Measurements from ENCODE around the gene COL28A1.

COL28A1 gene

DNA sequence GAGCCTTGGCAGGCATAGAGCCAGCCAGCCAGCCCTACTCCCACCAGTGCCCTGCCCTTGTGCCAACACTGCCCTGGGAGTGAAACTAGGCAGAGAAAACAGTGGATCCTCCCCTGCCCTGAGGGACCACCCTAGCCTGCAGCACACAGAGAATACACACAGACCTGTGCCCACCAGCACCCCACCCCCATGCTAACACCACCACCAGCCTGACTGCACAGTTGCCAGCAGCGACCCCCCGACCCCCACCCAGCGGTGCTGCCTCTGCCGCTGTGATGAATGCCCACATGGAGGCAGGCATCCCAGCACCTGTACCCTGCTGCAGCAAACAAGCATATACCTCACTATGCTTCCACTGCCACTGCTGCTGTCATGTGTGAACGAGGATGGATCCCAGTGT is 21.6 kb upstream of the COL28A1 start:
- no peak for DNase-seq

DNA sequence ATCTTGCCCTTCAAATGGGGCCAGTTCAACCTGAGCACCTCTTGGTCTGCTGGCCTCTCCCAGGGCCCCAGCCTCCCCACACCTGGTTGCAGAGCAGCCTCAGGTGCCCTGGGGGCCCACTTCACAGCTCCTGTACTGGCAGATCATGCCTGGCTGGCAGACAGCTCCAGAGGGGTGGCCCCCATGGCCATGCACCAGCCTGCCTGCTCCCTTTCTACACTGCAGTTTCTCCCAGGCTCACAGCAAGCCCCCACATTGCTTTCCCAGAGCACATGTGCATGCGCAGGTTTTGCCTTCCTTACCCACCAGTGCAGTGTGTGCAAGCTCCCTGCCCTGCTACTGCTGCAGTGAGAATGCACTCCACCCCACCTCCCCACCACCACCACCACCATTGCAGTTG is 21.2 kb upstream of the COL28A1 start:
- DNase-seq = no peak

DNA sequence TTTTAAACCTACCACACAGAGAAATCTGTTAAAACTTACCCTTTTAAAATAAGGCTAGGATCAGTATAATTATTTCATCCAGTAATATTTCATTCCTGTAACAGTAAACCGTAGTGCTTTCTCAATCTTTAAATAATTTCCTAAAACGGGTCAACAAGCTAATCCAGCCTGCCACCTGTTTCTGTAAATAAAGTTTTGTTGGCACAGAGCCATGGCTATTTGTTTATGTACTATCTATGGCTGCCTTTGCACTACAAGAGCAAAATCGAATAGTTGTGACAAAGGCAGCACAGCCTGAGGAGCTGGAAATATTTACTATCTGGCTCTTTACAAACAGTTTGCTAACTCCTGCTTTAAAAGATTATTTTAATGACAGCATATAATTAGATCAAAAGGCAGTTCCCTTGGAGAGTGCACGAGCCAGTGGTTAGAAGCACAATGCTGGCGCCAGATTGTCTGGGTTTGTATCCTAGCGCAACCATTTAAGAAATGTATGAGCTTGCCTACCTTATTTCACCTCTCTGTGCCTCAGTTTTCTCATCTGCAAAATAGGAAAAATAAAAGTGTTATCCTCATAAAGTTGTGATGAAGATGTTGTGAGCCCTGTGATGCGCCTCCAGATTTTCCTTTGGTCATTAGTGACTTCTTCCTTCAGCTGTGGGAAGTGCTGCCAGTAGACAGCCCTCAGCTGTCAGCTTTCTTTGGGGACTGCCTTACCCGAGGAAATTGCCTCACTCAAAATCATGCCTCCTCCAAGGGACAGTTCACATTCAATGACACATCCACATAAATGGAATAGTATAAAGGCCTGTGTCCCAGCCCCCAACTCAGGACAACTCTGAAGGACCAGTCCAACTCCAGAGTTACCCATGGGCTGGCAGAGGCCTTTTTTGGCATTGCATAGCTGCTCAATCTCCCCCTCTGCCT is 19.2 kb upstream of the COL28A1 start:
- no peak for DNase-seq

DNA sequence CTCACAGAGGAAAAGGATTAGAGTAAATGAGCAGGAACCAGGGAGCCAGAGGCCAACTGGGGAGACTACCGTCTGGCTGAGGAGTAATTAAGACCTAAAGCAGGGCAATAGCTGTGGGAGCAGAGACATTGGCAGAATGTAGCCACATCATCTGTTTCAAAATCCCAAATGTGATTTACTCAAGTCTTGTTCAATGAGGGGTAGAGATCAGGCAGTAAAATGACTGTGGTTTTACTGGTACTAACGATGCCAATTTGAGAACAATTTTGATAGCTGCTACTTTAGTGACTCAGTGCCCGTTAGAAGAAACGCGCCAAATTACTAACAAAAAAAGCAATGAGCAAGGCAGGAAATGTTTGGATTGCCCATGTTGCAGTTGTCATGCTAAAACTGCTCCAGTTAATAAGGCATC is 18.4 kb upstream of the COL28A1 start:
- peak; percentile 30 for DNase-seq

DNA sequence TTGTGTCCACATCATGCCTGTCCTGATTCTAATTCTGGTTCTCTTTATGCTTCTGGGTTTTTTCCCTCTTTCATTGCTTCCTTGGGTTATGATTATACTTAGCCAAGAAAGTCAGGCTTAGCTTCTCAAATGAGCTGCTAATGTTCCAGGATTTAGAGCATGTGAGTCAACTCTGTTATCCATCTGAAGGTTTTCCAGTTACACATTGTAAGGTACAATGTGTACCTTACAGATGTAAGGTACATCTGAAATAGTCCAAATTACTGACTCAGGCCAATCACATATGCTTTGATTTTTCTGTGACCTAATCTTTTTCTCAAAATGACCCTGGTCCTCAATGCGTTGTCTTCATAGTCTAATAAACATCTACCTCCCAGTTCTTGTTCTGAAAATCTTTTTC is 17.7 kb upstream of the COL28A1 start:
- no peak for DNase-seq

DNA sequence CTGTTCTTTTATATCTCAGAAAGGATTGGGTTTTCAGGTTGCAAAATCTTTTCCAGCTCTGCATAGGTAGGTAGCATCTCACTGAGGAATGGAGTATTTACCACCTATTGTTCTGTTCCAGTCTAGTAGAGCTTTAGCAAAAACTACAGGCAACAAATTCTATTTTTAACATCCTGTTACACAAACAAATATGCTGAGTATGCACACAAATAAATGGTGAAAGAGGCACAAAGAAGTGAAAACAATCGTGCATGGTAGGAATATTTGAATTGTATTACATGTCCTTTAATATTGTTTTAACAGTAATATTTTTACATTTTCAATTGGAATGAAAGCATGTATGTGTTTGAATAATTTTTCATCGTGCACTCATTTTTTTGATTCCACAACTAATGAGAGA is 16.5 kb upstream of the COL28A1 start:
- no peak for DNase-seq

DNA sequence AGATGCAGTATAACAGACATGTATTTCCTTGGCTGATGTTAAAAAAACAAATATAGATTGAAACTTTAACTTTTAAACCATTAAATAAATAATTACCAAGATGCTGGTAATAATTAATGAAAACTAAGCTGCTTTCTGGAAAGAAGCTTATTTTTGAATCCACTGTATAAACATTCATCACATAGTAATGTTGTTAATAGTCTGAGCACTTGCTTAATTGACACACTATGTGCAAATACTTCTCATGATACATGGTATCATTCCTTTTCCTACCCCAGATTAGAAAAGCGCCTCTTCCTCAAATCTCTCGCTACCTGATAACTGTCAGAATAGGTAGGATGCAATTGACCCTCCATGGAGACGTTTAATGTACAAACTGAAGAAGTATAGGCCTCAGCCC is 15.0 kb upstream of the COL28A1 start:
- DNase-seq = no peak

DNA sequence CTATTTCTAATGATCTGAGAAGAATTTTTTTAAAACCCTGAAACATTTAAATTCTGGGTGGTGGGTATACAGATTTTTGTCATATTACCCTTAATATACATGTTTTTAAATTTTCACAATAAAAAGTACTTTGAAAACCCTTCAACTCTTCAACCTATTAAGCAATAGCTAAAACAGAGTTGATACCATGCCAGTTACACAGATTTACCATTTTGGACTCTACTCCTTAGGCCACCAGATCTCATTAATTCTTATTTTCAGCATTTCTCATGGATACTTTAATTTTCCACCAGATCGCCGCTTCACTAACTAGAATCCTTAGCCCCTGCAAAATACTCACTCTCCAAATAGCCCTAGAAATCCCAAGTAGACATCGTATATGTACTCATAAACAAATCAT is 12.7 kb upstream of the COL28A1 start:
- no peak for DNase-seq

DNA sequence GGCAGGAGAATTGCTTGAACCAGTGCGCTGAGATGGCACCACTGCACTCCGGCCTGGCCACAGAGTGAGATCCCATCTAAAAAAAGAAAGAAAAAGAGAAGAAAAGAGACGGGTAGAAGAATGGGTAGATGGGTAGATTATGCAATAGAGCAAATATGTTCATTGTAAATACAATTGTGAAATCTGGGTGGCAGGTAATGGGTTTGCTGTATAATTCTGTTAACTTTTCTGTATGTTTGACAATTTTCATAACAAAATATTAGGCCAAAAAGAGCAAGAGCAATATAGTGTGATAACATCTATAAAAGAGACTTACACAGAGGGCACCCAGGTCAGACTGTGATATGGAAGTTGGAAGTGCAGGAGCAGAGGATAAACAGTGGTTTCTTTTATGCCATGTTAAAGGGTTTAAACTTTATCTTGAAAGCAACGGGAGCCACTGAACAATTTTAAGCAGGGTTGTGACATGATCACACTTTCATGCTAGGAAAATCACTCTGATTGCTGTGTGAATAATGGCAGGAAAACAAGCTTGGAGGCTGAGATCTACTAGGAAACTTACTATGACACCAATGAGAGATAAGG is 6.7 kb upstream of the COL28A1 start:
- no peak for DNase-seq

DNA sequence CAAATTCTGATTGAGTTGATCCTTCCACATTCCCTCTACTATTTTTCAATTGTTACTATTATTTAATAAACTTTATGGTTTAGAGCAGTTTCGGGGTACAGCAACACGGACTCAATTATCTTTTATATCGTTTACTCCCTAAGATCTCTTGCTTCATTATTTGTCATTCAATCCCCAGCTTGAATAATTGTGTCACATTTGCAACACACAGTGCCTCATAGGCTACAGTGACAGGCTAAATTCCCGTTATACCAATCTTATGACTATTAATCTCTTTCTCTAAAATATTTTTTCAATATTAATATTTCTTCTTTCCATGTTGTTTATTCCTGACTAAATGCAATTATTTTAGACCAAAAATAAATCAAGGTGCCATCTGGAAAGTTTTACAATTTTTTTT is 4.0 kb upstream of the COL28A1 start:
- no peak for DNase-seq

DNA sequence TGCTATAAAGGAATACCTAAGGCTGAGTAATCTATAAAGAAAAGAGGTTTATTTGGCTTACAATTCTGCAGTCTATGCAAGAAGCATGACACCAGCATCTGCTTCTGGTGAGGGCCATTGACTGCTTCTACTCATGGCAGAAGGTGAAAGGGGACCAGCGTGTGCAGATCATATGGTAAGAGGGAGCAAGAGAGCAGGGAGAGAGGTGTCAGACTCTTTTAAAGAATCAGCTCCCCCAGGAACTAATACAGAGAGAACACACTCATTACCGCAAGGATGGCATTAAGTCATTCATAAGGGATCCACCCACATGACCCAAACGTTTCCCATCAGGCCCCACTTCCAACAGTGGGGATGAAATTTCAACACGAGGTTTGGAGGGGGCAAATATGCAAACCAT is 3.5 kb upstream of the COL28A1 start:
- DNase-seq = no peak

DNA sequence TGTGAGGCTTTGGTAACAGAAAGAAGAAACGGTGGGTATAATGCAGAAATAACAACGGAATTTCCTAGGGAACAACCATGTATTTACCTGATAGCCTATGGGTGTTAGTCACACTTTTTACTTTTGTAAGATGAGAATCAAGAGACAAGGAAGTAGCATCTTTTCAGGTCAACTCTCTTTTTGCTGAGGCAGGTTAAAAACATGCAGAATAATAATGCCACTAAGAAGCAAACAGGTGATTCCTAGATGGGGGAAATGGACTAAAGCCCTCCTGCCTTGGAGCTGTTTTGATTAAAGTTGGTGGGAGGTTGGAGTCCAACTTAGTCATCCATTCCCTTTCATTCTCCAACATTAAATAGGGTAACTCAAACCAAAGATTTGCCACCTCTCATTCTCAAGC is 2.0 kb upstream of the COL28A1 start:
- no peak for DNase-seq

DNA sequence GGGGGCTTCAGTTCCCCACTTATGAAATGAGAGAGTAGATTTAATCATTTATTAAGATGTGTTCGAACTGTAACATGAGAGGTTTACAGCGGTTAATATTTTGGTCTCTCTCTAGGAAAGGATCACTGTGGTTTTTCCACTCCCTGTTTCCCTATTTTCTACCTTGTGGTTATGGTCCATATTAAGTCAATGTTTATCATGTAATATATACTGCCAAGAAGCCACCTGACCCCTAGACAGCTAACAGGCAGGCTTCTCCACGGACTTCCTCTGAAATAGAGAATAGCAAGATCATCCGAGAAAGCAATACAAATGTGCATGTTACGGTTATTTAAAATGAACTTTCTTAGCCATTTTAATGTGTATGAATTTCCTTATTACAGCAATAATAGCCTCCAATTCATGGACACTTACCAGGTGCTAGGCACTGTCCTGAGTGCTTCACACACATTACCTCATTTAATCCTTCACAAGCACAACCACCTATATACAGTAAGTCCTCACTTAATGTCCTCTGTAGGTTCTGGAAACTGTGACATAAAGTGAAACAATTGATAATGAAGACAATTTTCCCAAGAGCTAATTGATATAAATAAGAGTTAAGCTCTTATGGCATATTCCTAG is 835 bp upstream of the COL28A1 start:
- DNase-seq = no peak

DNA sequence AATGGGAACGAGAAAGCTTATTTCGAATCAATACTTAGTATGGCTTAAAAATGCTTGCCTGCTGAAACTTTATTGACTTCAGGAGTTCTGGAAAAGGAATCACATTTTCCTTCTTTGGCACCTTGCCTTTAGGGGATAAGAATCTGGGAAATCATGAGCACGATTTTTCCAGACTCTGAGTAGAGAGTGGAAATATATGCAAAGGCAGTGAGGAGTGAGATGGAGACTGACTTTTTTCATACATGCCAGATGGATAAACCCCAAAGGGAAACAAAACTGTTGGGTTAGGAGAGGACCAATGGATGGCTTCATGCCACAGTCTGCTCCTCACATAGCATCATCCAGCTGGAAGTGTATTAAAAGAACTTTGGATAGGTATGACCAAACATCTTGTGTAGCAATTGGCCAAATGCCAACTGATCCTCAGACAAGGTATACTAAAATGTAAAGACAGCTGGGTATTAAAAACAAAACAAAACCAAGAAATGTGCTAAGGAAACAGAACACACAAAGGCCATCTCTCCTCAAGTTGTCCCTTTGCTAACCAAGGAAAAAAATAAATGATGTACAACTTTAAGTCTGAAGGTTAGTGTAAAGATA is 1.7 kb downstream of the COL28A1 start:
- DNase-seq = no peak

DNA sequence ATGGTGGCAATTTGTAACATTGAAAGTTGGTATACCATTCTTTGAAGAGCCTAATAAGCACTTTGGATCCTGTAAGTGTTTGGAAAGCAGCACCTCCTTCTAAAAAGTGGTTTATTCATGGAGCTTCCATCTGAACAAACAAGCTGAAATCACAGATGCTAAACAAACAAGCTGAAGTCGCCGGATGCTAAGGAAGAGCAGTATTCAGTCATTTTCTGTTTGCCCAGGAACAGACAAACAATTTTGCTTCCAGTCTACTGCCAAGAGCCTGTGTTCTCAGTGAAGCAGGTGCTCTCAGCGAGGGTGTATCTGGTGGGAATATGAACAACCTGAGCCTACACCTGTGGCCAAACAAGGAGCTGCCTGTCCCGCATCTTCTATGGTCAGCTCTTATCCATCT is 6.3 kb downstream of the COL28A1 start:
- no peak for DNase-seq

DNA sequence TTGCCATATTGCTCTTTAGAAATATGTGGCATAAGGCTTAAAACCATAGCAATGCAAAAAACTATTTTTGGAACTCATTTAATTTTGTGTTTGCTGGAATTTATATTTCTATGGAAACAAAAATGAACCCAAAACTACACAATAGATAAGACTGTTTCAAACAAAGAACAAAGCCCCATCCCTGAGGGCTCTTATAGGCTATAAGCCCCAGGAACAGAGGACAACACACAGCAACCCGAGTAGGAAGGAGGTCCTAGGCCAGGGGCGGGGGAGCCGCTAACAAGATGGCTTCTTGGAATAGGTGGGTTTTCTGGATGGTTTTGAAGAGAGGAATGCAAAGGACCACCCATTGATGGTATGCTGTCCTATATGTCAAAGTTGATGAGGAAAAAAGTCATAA is 8.6 kb downstream of the COL28A1 start:
- DNase-seq = no peak

DNA sequence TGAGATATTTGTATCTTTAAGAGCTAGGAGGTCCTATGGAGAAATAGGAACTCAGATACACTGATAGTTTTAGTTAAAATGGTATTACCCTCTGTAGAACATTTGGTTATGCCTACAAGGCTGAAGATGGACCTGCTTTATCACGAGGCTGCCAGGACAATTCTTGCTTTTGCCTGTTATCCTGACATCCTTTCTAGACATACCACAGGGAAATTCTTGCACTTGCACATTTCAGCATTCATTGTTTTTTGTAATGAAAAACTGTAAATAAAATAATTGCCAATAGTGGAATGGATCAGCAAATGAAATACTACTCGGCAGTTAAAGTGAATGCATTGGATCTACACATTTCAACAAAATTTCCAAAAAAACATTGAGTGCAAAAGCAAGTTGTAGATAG is 9.7 kb downstream of the COL28A1 start:
- no peak for DNase-seq

DNA sequence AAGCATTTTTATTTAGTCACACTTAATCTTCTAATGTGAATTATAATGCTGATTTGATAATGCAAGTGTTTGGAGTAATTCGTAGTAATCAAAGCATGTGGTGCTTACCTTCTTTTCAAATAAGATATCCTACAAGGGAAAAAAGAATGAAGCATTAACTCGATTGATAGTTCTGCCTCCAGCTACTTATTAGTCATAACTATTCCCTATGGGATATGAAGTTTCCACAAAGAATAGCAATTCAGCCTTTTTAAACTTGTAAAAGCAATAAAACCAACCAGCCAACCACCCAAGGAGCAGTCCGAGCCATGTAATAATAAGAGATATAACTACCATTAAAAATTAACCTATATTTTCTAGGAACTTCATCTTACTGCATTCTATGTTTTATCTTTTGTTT is 11.6 kb downstream of the COL28A1 start:
- no peak for DNase-seq

DNA sequence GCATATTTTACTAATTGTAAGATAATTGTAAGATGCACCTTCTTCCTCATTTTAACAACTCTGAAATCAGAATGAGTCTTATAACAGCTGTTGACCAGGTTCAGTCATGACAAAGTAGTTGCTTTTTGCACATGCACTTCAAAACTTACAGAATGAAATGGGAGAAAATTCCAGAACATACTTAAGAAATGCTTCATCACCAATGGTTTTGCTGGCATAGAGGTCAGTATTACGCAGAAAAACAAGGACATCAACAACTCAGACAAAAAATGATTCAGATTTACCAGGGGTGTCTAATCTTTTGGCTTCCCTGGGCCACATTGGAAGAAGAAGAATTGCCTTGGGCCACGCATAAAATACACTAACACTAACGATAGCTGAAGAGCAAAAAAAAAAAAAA is 13.3 kb downstream of the COL28A1 start:
- DNase-seq = no peak

DNA sequence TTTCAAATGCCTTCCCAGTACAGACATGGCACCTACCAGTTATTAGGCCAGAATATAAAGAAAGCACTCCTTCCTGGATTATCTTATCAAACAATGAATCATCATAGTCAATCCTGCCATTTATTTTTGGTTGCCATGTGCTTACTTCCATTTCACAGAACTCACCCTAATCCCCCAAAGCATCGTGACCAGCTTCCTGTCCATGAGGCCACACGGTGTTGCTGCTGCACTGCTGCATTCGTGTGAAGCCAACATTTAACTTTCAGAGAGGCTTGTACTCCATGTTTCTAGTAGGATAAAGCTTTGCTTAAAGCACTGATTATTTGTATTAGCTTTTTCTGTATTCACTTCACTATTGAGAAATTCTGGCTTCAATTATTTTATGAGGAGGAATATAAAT is 14.4 kb downstream of the COL28A1 start:
- no peak for DNase-seq

DNA sequence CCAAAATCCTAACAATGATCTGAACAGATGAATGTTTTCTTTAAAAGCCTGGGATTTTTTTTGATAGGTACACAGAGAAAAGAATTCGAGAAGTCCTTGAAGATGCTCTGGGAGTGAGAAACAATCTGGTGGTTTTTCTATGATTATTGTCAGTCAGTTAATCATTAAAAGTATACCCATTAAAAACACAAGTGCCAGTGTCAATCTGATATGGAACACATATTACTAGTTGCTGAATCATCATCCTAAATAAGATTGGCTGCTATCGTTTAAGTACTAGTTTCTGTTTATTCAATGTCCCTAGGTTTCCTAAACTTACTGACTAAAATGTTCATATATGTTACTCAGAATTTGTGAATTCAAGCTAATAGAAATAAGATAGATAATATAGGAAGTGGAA is 16.1 kb downstream of the COL28A1 start:
- no peak for DNase-seq

DNA sequence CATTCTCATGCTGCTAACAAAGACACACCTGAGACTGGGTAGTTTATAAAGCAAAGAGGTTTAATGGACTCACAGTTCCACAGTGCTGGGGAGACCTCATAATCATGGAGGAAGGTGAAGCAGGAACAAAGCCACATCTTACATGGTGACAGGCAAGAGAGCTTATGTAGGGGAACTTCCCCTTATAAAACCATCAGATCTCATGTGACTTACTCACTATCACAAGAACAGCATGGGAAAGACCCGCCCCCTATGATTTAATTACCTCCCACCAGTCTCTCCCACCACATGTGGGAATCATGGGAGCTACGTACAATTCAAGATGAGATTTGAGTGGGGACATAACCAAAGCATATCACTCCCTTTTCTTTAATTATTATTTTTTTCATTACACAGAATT is 16.6 kb downstream of the COL28A1 start:
- no peak for DNase-seq

DNA sequence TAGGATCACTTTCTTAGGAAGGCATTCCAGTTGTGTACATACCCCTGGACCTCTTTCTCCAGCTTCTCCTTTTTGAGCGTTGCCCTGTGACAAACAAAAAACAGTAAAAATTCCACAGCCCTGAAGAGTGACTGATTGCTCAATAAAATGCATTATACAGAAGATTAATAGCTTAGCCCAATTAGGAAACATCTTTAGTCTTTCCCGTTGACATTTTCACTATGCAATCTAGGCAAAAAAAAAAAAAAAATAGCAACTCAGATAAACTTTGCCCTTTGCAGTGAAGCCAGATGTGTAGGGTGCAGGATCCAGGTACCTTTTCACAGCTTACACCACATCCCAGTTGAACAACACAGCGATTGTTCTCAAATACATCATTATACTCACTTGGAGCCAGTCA is 17.9 kb downstream of the COL28A1 start:
- no peak for DNase-seq

DNA sequence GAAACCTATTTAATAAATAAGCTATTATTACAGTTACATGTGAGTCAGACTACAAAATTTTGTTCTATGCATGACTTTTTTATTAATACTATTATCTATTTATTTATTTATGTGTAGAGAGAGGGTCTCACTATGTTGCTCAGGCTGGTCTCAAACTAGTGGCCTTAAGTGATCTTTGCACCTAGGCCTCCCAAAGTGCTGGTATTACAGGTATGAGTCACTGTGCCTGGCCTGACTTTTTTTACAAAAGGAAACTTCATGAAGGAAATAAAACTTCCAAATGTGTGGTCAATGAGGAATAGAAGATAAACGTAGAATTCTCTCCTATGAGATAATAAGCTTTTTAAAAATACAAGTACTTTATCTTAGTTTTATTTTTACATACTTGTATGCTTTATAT is 19.0 kb downstream of the COL28A1 start:
- no peak for DNase-seq

Measured in T1000 (cell line).